ENCODE measurements around the gene YOD1. TPM values are rescaled to one million over a fixed set of nuclear protein-coding genes. Genes with fewer than 3 reads are reported as not detected.

YOD1 gene
- total and polyA plus RNA-seq, 2 of the 4 experiments (the other 2 are of a cell fraction): 1.8 to 5.4 TPM

- TF ChIP-seq CEBPB (IDR thresholded peaks at IDR 0.05; ENCODE audit: low read depth, low read length) (no peak), RCOR1 (IDR thresholded peaks at IDR 0.05; ENCODE audit: insufficient replicate concordance, low read length) (no peak), NFE2L2 (IDR thresholded peaks at IDR 0.05; ENCODE audit: low read depth, low read length) (no peak), BHLHE40 (IDR thresholded peaks at IDR 0.05; ENCODE audit: low read depth, low read length) (no peak)
These were observed at the start of gene YOD1 (continued) for GRCh38 chr1:207051191-207051943.

GRCh38 chr1:207097871-207098324 lies 46.9 kb upstream of the YOD1 start:
- Histone ChIP-seq H3K4me2 (ENCODE audit: low read depth, low read length) (no peak overlapping the region), H2AK9ac (replicated peaks; ENCODE audit: low read depth, low read length, poor library complexity) (peak overlapping the region; percentile 19), H4K91ac (ENCODE audit: insufficient read depth, low read depth, low read length) (no peak overlapping the region), H3K4ac (ENCODE audit: low read depth, low read length) (no peak overlapping the region), H2AK5ac (ENCODE audit: low read depth, low read length) (no peak overlapping the region), H3K4me1 (ENCODE audit: control insufficient read depth, insufficient read depth, low read length) (no peaks in the 10 kb centered on the region), H3K56ac (ENCODE audit: extremely low read depth, insufficient read depth, low read length) (no peak overlapping the region), H3K27me3 (ENCODE audit: control insufficient read depth, insufficient read depth, low read length) (0 out of 2 replicates have a peak, but pooled peaks cover 2% of the 10 kb centered on the region), H4K8ac (ENCODE audit: low read depth in 2 of 2, low read length in 2 of 2) (no peak overlapping the region), H3K14ac (replicated peaks; ENCODE audit: low read depth, low read length) (no peak overlapping the region), H3K36me3 (ENCODE audit: control insufficient read depth, insufficient read depth, low read length) (no peaks in the 10 kb centered on the region), H4K5ac (ENCODE audit: low read depth, low read length) (no peak overlapping the region), H3K9ac (ENCODE audit: low read depth, low read length) (no peak overlapping the region), H3K79me1 (ENCODE audit: low read depth in 1 of 2, low read length in 2 of 2) (no peaks in the 10 kb centered on the region), H4K20me1 (ENCODE audit: insufficient read depth, low read length) (no peaks in the 10 kb centered on the region), H2AFZ (replicated peaks; ENCODE audit: low read length, poor library complexity) (no peak overlapping the region), H2BK120ac (ENCODE audit: low read depth, low read length) (no peak overlapping the region), H2BK20ac (ENCODE audit: low read depth, low read length) (no peak overlapping the region), H3K9me3 (ENCODE audit: control insufficient read depth, insufficient read depth, low read length) (no peaks in the 10 kb centered on the region), H2BK15ac (ENCODE audit: low read depth, low read length) (no peak overlapping the region), H3K18ac (ENCODE audit: low read depth, low read length) (no peak overlapping the region), H3K27ac (ENCODE audit: insufficient read depth, low read length) (no peak overlapping the region), H3K4me3 (ENCODE audit: insufficient read depth, low read depth, low read length) (no peak overlapping the region), H3K23ac (ENCODE audit: low read depth, low read length) (no peak overlapping the region), H2BK5ac (ENCODE audit: low read depth, low read length, poor library complexity, severe bottlenecking) (no peak overlapping the region), H3K9me1 (ENCODE audit: insufficient read depth, low read length) (no peaks in the 10 kb centered on the region)
- in situ Hi-C loops (cut with MboI; ENCODE audit: low sequenced_read_pairs) (no loop called here), dilution Hi-C loops (cut with HindIII; ENCODE audit: low sequenced_read_pairs, unreplicated experiment) (no loop called here), intact Hi-C loops (cut with micrococcal nuclease) (no loop called here)
- no peak for DNase-seq
- CTCF ChIA-PET: no interaction called here
- POLR2A ChIA-PET (ENCODE audit: unreplicated experiment): no interaction called here
- BruUV-seq (replicated peaks): no TSS peak
- no peak for ATAC-seq (ENCODE audit: low read depth)
- no CpG with 5 or more reads among the region's 3 CpGs for WGBS, 2 experiments (ENCODE audit: extremely low coverage in 2 of 2, insufficient read length in 1 of 2)
- TF ChIP-seq NFE2L2 (IDR thresholded peaks at IDR 0.05; ENCODE audit: low read depth, low read length) (no peak), RAD21 (IDR thresholded peaks at IDR 0.05; ENCODE audit: low read length) (no peak), MXI1 (IDR thresholded peaks at IDR 0.05; ENCODE audit: borderline replicate concordance, low read depth, low read length) (no peak), RFX5 (IDR thresholded peaks at IDR 0.05; ENCODE audit: low read depth, low read length) (no peak), CTCF (conservative IDR thresholded peaks at IDR 0.05; ENCODE audit: low read depth, low read length) (no peak), MAFK (IDR thresholded peaks at IDR 0.05; ENCODE audit: low read depth, low read length) (no peak), USF2 (IDR thresholded peaks at IDR 0.05; ENCODE audit: low read depth, low read length) (no peak), CHD1 (IDR thresholded peaks at IDR 0.05; ENCODE audit: low read depth, low read length) (no peak), POLR2A (IDR thresholded peaks at IDR 0.05; ENCODE audit: low read depth, low read length) (no peak), RCOR1 (IDR thresholded peaks at IDR 0.05; ENCODE audit: insufficient replicate concordance, low read length) (no peak), ELK1 (IDR thresholded peaks at IDR 0.05; ENCODE audit: borderline replicate concordance, low read depth, low read length) (no peak)

All from IMR-90 (cell line).